Stimulated activated naive CD8-positive, alpha-beta T cell treated with anti-CD3 and anti-CD28 coated beads, Interleukin-15, amount 100 ng/mL, for 72 hours (primary cell): Measurements from ENCODE around the gene GRXCR1.
A peak's percentile ranks its signal among the peaks of the same experiment; 100 is the strongest.

Experiments
- ATAC-seq: fragments of 150-1000 bp; cut with Tn5 transposase; 2 replicates; pipeline ENCODE4 v1.10.0; 2021; ENCODE audit warnings: mild to moderate bottlenecking, moderate library complexity
- DNase-seq, 2 donors: peaks; one replicate each; pipeline ENCODE4 v3.0.0; 2021 to 2022
- H3K27ac Mint-ChIP-seq, 2 donors: one replicate each; pipeline ENCODE4 v1.8.0; 2022; ENCODE audit warnings: mild to moderate bottlenecking in 2 of 2, mixed read lengths in 2 of 2, moderate library complexity in 2 of 2
- H3K27me3 Mint-ChIP-seq: one replicate; pipeline ENCODE4 v1.8.0; 2022; ENCODE audit warnings: mixed read lengths
- H3K4me1 Mint-ChIP-seq: one replicate; pipeline ENCODE4 v1.8.0; 2022; ENCODE audit warnings: mild to moderate bottlenecking, mixed read lengths
- H3K4me3 Mint-ChIP-seq, 2 donors: one replicate each; pipeline ENCODE4 v1.8.0; 2022; ENCODE audit warnings: mild to moderate bottlenecking in 2 of 2, mixed read lengths in 2 of 2, moderate library complexity in 1 of 2
- H3K9me3 Mint-ChIP-seq, 2 donors: one replicate each; pipeline ENCODE4 v1.8.0; 2022; ENCODE audit warnings: mixed read lengths in 2 of 2

GRXCR1 gene

GRCh38 chr4:42892413-42892812, at the start of gene GRXCR1:
GRXCR1 (plus strand) TSS chr4:42892713; CDS start chr4:42893267, 554 bp downstream.
- Mint-ChIP-seq H3K4me3 (no peak within 1 kb of the TSS), H3K27ac (no peak within 1 kb of the TSS), H3K27me3 (peaks cover 34% of the 10 kb centered on the region), H3K9me3 (peaks cover 0 to 7% of the 10 kb centered on the region in 2 donors), H3K4me1 (no peaks in the 10 kb centered on the region)
- ATAC-seq (no peak), DNase-seq (no peak)

GRCh38 chr4:42843694-42844093, 48.8 kb upstream of the GRXCR1 start:
- H3K27ac Mint-ChIP-seq, result no peak overlapping the region
- no peaks in the 10 kb centered on the region for H3K4me1 Mint-ChIP-seq
- no peaks in the 10 kb centered on the region for H3K27me3 Mint-ChIP-seq
- no peaks in the 10 kb centered on the region for H3K9me3 Mint-ChIP-seq
- H3K4me3 Mint-ChIP-seq, result no peak overlapping the region
- ATAC-seq, result no peak
- DNase-seq, result no peak

- ATAC-seq (no peak), DNase-seq (no peak)
- H3K27ac Mint-ChIP-seq, result no peak overlapping the region
- no peaks in the 10 kb centered on the region for H3K4me1 Mint-ChIP-seq
- H3K9me3 Mint-ChIP-seq, result peaks cover 5 to 7% of the 10 kb centered on the region in 2 donors
- H3K4me3 Mint-ChIP-seq, result no peak overlapping the region
- H3K27me3 Mint-ChIP-seq, result no peaks in the 10 kb centered on the region
These were observed 48.0 kb upstream of the GRXCR1 start for GRCh38 chr4:42844422-42845070.

GRCh38 chr4:42845586-42845985, 46.9 kb upstream of the GRXCR1 start:
- Mint-ChIP-seq H3K27ac (no peak overlapping the region), H3K9me3 (peaks cover 15 to 17% of the 10 kb centered on the region in 2 donors), H3K4me3 (no peak overlapping the region), H3K27me3 (no peaks in the 10 kb centered on the region), H3K4me1 (no peaks in the 10 kb centered on the region)
- ATAC-seq (no peak), DNase-seq (no peak)

- Mint-ChIP-seq H3K27me3 (peaks cover 9% of the 10 kb centered on the region), H3K4me3 (no peak overlapping the region), H3K4me1 (no peaks in the 10 kb centered on the region), H3K27ac (no peak overlapping the region), H3K9me3 (peaks cover 5% of the 10 kb centered on the region in 2 donors)
- no peak for DNase-seq
- ATAC-seq, result peak; percentile 48
These were observed 36.7 kb upstream of the GRXCR1 start for GRCh38 chr4:42855779-42856178.

GRCh38 chr4:42865572-42866189, 26.8 kb upstream of the GRXCR1 start:
- H3K4me3 Mint-ChIP-seq, result no peak overlapping the region
- H3K9me3 Mint-ChIP-seq, result no peaks in the 10 kb centered on the region
- peaks cover 22% of the 10 kb centered on the region for H3K27me3 Mint-ChIP-seq
- peak; percentile 47 to 50 for DNase-seq
- ATAC-seq, result peak; percentile 57
- no peak overlapping the region for H3K27ac Mint-ChIP-seq
- no peaks in the 10 kb centered on the region for H3K4me1 Mint-ChIP-seq

- no peak overlapping the region for H3K27ac Mint-ChIP-seq
- no peak overlapping the region for H3K4me3 Mint-ChIP-seq
- H3K27me3 Mint-ChIP-seq, result peaks cover 44% of the 10 kb centered on the region
- no peaks in the 10 kb centered on the region for H3K9me3 Mint-ChIP-seq
- DNase-seq (no peak), ATAC-seq (no peak)
- H3K4me1 Mint-ChIP-seq, result no peaks in the 10 kb centered on the region
These were observed 21.3 kb upstream of the GRXCR1 start for GRCh38 chr4:42871261-42871660.

GRCh38 chr4:42871671-42872290, 20.7 kb upstream of the GRXCR1 start:
- no peak overlapping the region for H3K27ac Mint-ChIP-seq
- no peaks in the 10 kb centered on the region for H3K9me3 Mint-ChIP-seq
- H3K27me3 Mint-ChIP-seq, result peaks cover 44% of the 10 kb centered on the region
- no peak overlapping the region for H3K4me3 Mint-ChIP-seq
- no peak for DNase-seq
- no peak for ATAC-seq
- no peaks in the 10 kb centered on the region for H3K4me1 Mint-ChIP-seq

- no peak for ATAC-seq
- Mint-ChIP-seq H3K27me3 (peaks cover 56% of the 10 kb centered on the region), H3K9me3 (no peaks in the 10 kb centered on the region), H3K4me1 (no peaks in the 10 kb centered on the region), H3K27ac (peak overlapping the region in 1 of 2 donors; percentile 22), H3K4me3 (no peak overlapping the region)
- DNase-seq, result no peak
These were observed 13.7 kb upstream of the GRXCR1 start for GRCh38 chr4:42878863-42879262.

- peaks cover 43% of the 10 kb centered on the region for H3K27me3 Mint-ChIP-seq
- no peak for ATAC-seq
- DNase-seq, result no peak
- H3K9me3 Mint-ChIP-seq, result peaks cover 0 to 10% of the 10 kb centered on the region in 2 donors
- H3K27ac Mint-ChIP-seq, result no peak overlapping the region
- no peak overlapping the region for H3K4me3 Mint-ChIP-seq
- no peaks in the 10 kb centered on the region for H3K4me1 Mint-ChIP-seq
These were observed 11.3 kb upstream of the GRXCR1 start for GRCh38 chr4:42881253-42881652.

GRCh38 chr4:42891644-42892043, 869 bp upstream of the GRXCR1 start:
- Mint-ChIP-seq H3K9me3 (peaks cover 5 to 13% of the 10 kb centered on the region in 2 donors), H3K4me1 (no peaks in the 10 kb centered on the region), H3K4me3 (no peak overlapping the region), H3K27ac (no peak overlapping the region), H3K27me3 (peaks cover 42% of the 10 kb centered on the region)
- ATAC-seq (no peak), DNase-seq (no peak)

- ATAC-seq, result no peak
- H3K4me3 Mint-ChIP-seq, result no peak overlapping the region
- no peak overlapping the region for H3K27ac Mint-ChIP-seq
- no peak for DNase-seq
- peaks cover 25% of the 10 kb centered on the region for H3K27me3 Mint-ChIP-seq
- no peaks in the 10 kb centered on the region for H3K4me1 Mint-ChIP-seq
- H3K9me3 Mint-ChIP-seq, result no peaks in the 10 kb centered on the region
These were observed 2.9 kb downstream of the GRXCR1 start for GRCh38 chr4:42895452-42895851.

GRCh38 chr4:42904986-42905385, 12.5 kb downstream of the GRXCR1 start:
- ATAC-seq, result no peak
- Mint-ChIP-seq H3K9me3 (no peaks in the 10 kb centered on the region), H3K27me3 (peaks cover 5% of the 10 kb centered on the region), H3K4me3 (no peak overlapping the region), H3K4me1 (no peaks in the 10 kb centered on the region), H3K27ac (no peak overlapping the region)
- no peak for DNase-seq

GRCh38 chr4:42905591-42905990, 13.1 kb downstream of the GRXCR1 start:
- H3K4me3 Mint-ChIP-seq, result no peak overlapping the region
- H3K27ac Mint-ChIP-seq, result no peak overlapping the region
- no peaks in the 10 kb centered on the region for H3K4me1 Mint-ChIP-seq
- no peaks in the 10 kb centered on the region for H3K9me3 Mint-ChIP-seq
- DNase-seq, result no peak
- no peak for ATAC-seq
- peaks cover 9% of the 10 kb centered on the region for H3K27me3 Mint-ChIP-seq

GRCh38 chr4:42906341-42906740, 13.8 kb downstream of the GRXCR1 start:
- Mint-ChIP-seq H3K4me1 (no peaks in the 10 kb centered on the region), H3K9me3 (no peaks in the 10 kb centered on the region), H3K4me3 (no peak overlapping the region), H3K27ac (no peak overlapping the region), H3K27me3 (peaks cover 9% of the 10 kb centered on the region)
- no peak for ATAC-seq
- DNase-seq, result no peak
